ENCODE data around the gene PHLPP1. TPM values are rescaled to one million over a fixed set of nuclear protein-coding genes. Genes with fewer than 3 reads are reported as not detected.

PHLPP1 gene
- polyA plus RNA-seq, 1 experiment: 5.6 TPM

DNA sequence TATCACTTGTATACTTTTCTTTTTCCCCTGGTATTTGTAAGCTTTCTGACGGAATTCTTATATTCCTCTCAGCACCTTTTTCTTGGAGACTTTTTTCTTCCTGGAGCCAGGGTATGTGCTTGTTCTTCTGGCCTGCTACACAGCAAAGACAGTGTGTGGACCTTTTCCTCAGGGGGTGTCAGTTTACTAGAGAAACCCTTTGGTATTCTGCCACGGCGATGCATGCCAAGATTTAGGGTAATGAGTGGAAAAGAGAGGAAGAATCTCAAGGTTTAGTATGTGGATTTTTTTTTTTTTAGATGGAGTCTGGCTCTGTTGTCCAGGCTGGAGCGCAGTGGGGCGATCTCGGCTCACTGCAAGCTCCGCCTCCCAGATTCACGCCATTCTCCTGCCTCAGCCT, 152.2 kb downstream of the PHLPP1 start:
- POLR2A ChIA-PET: no interaction called here
- Histone ChIP-seq H3K27me3 (ENCODE audit: control insufficient read depth, insufficient read depth, low read length) (no peaks in the 10 kb centered on the region), H3K4me3 (ENCODE audit: low read depth, low read length) (no peak overlapping the region), H3K9me3 (ENCODE audit: control insufficient read depth, insufficient read depth, low read length) (no peaks in the 10 kb centered on the region), H3K27ac (ENCODE audit: low read depth, low read length) (no peak overlapping the region)
- no peak for DNase-seq (ENCODE audit: low read depth, low spot score)
- CTCF ChIA-PET: no interaction called here
- TF ChIP-seq, protein P1, sequence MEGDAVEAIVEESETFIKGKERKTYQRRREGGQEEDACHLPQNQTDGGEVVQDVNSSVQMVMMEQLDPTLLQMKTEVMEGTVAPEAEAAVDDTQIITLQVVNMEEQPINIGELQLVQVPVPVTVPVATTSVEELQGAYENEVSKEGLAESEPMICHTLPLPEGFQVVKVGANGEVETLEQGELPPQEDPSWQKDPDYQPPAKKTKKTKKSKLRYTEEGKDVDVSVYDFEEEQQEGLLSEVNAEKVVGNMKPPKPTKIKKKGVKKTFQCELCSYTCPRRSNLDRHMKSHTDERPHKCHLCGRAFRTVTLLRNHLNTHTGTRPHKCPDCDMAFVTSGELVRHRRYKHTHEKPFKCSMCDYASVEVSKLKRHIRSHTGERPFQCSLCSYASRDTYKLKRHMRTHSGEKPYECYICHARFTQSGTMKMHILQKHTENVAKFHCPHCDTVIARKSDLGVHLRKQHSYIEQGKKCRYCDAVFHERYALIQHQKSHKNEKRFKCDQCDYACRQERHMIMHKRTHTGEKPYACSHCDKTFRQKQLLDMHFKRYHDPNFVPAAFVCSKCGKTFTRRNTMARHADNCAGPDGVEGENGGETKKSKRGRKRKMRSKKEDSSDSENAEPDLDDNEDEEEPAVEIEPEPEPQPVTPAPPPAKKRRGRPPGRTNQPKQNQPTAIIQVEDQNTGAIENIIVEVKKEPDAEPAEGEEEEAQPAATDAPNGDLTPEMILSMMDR (IDR thresholded peaks at IDR 0.05; ENCODE audit: low read depth, low read length): no peak

GRCh38 chr18:62868645-62869044, 153.3 kb downstream of the PHLPP1 start:
- Histone ChIP-seq H3K27ac (ENCODE audit: low read depth, low read length) (no peak overlapping the region), H3K27me3 (ENCODE audit: control insufficient read depth, insufficient read depth, low read length) (no peaks in the 10 kb centered on the region), H3K4me3 (ENCODE audit: low read depth, low read length) (no peak overlapping the region), H3K9me3 (ENCODE audit: control insufficient read depth, insufficient read depth, low read length) (no peaks in the 10 kb centered on the region)
- ChIA-PET CTCF (interaction anchor here (0.7 kb wide), 1 partner anchor 21 kb away, joined by 3 read pairs; no protein-coding TSS in a partner anchor), POLR2A (no interaction called here)
- no peak for DNase-seq (ENCODE audit: low read depth, low spot score)
- TF ChIP-seq, protein P1 (IDR thresholded peaks at IDR 0.05; ENCODE audit: low read depth, low read length): no peak

GRCh38 chr18:62870643-62871042, 155.3 kb downstream of the PHLPP1 start:
- ChIA-PET CTCF (no interaction called here), POLR2A (no interaction called here)
- Histone ChIP-seq H3K27ac (ENCODE audit: low read depth, low read length) (no peak overlapping the region), H3K4me3 (ENCODE audit: low read depth, low read length) (no peak overlapping the region), H3K27me3 (ENCODE audit: control insufficient read depth, insufficient read depth, low read length) (no peaks in the 10 kb centered on the region), H3K9me3 (ENCODE audit: control insufficient read depth, insufficient read depth, low read length) (no peaks in the 10 kb centered on the region)
- TF ChIP-seq, protein P1 (IDR thresholded peaks at IDR 0.05; ENCODE audit: low read depth, low read length): no peak
- DNase-seq (ENCODE audit: low read depth, low spot score): no peak

DNA sequence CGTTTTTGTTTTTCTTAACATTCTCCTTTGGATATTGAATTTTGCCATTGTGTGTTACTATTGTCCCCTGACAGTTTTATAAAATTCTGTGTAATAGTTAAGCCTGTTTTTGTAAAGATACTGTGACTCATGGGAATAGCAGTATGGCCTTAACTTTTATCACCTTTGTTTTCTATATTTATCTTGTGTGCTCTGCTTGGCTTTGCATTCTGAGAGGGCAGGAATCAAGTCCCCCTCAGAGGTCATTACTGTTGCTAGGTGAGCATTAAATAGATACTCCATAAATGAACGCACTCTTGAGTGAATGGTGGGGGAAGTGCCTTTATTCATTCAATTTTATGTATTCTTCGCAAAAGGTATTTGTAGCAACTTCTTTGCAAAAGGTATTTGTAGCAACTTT, 160.0 kb downstream of the PHLPP1 start:
- TF ChIP-seq, protein P1 (IDR thresholded peaks at IDR 0.05; ENCODE audit: low read depth, low read length): no peak
- no peaks in the 10 kb centered on the region for H3K9me3 ChIP-seq (ENCODE audit: control insufficient read depth, insufficient read depth, low read length)
- H3K27me3 ChIP-seq (ENCODE audit: control insufficient read depth, insufficient read depth, low read length): no peaks in the 10 kb centered on the region
- DNase-seq (ENCODE audit: low read depth, low spot score): no peak
- CTCF ChIA-PET: no interaction called here
- no peak overlapping the region for H3K27ac ChIP-seq (ENCODE audit: low read depth, low read length)
- POLR2A ChIA-PET: no interaction called here
- no peak overlapping the region for H3K4me3 ChIP-seq (ENCODE audit: low read depth, low read length)

GRCh38 chr18:62876111-62876510, 160.8 kb downstream of the PHLPP1 start:
- H3K27ac ChIP-seq (ENCODE audit: low read depth, low read length): no peak overlapping the region
- no peaks in the 10 kb centered on the region for H3K9me3 ChIP-seq (ENCODE audit: control insufficient read depth, insufficient read depth, low read length)
- POLR2A ChIA-PET: no interaction called here
- CTCF ChIA-PET: interaction anchor here (1.1 kb wide), 1 partner anchor 12 kb away, joined by 4 read pairs; no protein-coding TSS in a partner anchor
- TF ChIP-seq, protein P1 (IDR thresholded peaks at IDR 0.05; ENCODE audit: low read depth, low read length): no peak
- no peak overlapping the region for H3K4me3 ChIP-seq (ENCODE audit: low read depth, low read length)
- no peaks in the 10 kb centered on the region for H3K27me3 ChIP-seq (ENCODE audit: control insufficient read depth, insufficient read depth, low read length)
- no peak for DNase-seq (ENCODE audit: low read depth, low spot score)

Data from AG04450 (cell line).